Activated CD4-positive, alpha-beta T cell treated with anti-CD3 and anti-CD28 coated beads, Interleukin-2, amount 10 ng/mL, durations not matched to agents 24 days and 14 days (primary cell): ENCODE measurements around the gene SLC5A9. TPM values are rescaled to one million over a fixed set of nuclear protein-coding genes. Genes with fewer than 3 reads are reported as not detected.

Experiments used
- DNase-seq: peaks from one replicate; pipeline ENCODE4 v3.0.0; 2022
- H3K27ac Mint-ChIP-seq: one replicate; pipeline ENCODE4 v1.8.0; 2022; ENCODE audit warnings: mild to moderate bottlenecking, mixed read lengths
- H3K27me3 Mint-ChIP-seq: one replicate; pipeline ENCODE4 v1.8.0; 2022; ENCODE audit warnings: mixed read lengths
- H3K36me3 Mint-ChIP-seq: one replicate; pipeline ENCODE4 v1.8.0; 2022; ENCODE audit warnings: low read depth, mild to moderate bottlenecking, mixed read lengths
- H3K4me1 Mint-ChIP-seq: one replicate; pipeline ENCODE4 v1.8.0; 2021; ENCODE audit warnings: mixed read lengths
- H3K4me3 Mint-ChIP-seq: one replicate; pipeline ENCODE4 v1.8.0; 2022; ENCODE audit warnings: mild to moderate bottlenecking, moderate library complexity, mixed read lengths
- H3K9me3 Mint-ChIP-seq: one replicate; pipeline ENCODE4 v1.8.0; 2021; ENCODE audit warnings: mixed read lengths
- intact Hi-C: fragments of 100-400 bp; cut with micrococcal nuclease; formaldehyde crosslinking; loops from one replicate; pipeline ENCODE4 v1.15.1; 2023
- total RNA-seq: library from RNA; stranded (reverse); gene quantifications from 2 replicates; pipeline ENCODE4 v1.2.3, GENCODE V29; 2022

Gene SLC5A9
- total RNA-seq, 1 donor from 2014 or later = not detected

- H3K4me1 Mint-ChIP-seq = no peaks in the 10 kb centered on the region
- H3K27ac Mint-ChIP-seq = no peak overlapping the region
- H3K9me3 Mint-ChIP-seq = no peaks in the 10 kb centered on the region
- intact Hi-C loops = loop anchor here (2.0 kb wide), 1 partner anchor 144 kb away; no protein-coding TSS in a partner anchor
- DNase-seq = no peak
- no peaks in the 10 kb centered on the region for H3K27me3 Mint-ChIP-seq
- no peak overlapping the region for H3K4me3 Mint-ChIP-seq
- no peaks in the 10 kb centered on the region for H3K36me3 Mint-ChIP-seq
Observed at GRCh38 chr1:48236716-48237470, 14.4 kb downstream of the SLC5A9 start.

DNA sequence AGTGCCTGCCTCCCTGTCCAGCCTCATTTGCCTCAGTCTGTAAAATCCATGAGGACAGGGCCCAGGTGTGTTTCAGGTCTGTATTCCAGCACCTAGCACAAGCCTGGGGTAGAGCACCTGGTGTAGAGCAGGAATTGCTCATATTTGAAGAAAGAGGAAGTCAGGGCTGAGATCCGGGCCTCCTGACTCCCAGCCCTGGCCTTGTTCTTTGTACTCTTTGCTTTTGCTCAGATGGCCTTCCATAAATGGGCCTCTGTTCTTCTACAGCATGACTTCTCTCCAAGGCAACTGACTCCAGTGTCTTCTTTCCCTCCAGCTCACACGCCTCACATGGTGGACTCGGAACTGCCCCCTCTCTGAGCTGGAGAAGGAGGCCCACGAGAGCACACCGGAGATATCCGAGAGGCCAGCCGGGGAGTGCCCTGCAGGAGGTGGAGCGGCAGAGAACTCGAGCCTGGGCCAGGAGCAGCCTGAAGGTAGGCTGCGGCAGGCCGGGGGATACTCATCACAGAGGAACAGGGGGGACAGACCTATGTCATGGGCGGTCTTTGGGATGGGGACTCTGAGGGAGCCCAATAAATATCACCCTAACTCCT, 19.7 kb downstream of the SLC5A9 start:
- no peak overlapping the region for H3K27ac Mint-ChIP-seq
- H3K9me3 Mint-ChIP-seq = no peaks in the 10 kb centered on the region
- no peaks in the 10 kb centered on the region for H3K36me3 Mint-ChIP-seq
- no peaks in the 10 kb centered on the region for H3K4me1 Mint-ChIP-seq
- H3K27me3 Mint-ChIP-seq = no peaks in the 10 kb centered on the region
- no peak for DNase-seq
- intact Hi-C loops = no loop called here
- no peak overlapping the region for H3K4me3 Mint-ChIP-seq

GRCh38 chr1:48245106-48245505, 22.6 kb downstream of the SLC5A9 start:
- no peaks in the 10 kb centered on the region for H3K9me3 Mint-ChIP-seq
- H3K27me3 Mint-ChIP-seq = no peaks in the 10 kb centered on the region
- intact Hi-C loops = no loop called here
- no peaks in the 10 kb centered on the region for H3K4me1 Mint-ChIP-seq
- no peaks in the 10 kb centered on the region for H3K36me3 Mint-ChIP-seq
- DNase-seq = no peak
- H3K27ac Mint-ChIP-seq = no peak overlapping the region
- no peak overlapping the region for H3K4me3 Mint-ChIP-seq

GRCh38 chr1:48246727-48247126, 24.2 kb downstream of the SLC5A9 start:
- intact Hi-C loops = no loop called here
- Mint-ChIP-seq H3K36me3 (no peaks in the 10 kb centered on the region), H3K27me3 (no peaks in the 10 kb centered on the region)

DNA sequence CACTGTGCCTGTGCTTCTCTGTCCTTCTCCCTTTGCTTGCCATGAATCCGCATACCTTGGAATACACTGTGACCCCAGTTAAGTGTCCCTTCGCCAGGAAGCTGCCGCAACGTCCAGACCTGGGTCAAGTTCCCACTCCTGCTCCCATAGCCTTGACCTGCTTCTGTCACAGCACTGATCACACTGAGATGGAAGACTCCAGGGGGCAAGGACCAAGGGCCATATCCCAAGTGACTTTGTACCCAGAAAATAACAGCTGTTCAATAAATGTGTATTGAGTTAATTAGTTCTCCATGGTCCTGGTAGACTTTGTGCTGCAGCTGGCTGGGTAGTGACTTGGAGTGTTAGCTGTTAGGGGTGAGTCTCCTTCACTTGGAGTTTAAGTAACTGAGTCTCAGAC, 25.8 kb downstream of the SLC5A9 start:
- Mint-ChIP-seq H3K4me1 (no peaks in the 10 kb centered on the region), H3K4me3 (no peak overlapping the region), H3K27ac (no peak overlapping the region), H3K27me3 (no peaks in the 10 kb centered on the region), H3K36me3 (no peaks in the 10 kb centered on the region), H3K9me3 (no peaks in the 10 kb centered on the region)
- peak; percentile 31 for DNase-seq
- intact Hi-C loops = no loop called here

More at GRCh38 chr1:48246727-48247126, 24.2 kb downstream of the SLC5A9 start:
- Mint-ChIP-seq H3K9me3 (no peaks in the 10 kb centered on the region), H3K4me1 (no peaks in the 10 kb centered on the region), H3K4me3 (no peak overlapping the region), H3K27ac (no peak overlapping the region)
- DNase-seq = no peak

GRCh38 chr1:48249868-48250267, 27.4 kb downstream of the SLC5A9 start:
- no peak overlapping the region for H3K27ac Mint-ChIP-seq
- H3K4me3 Mint-ChIP-seq = no peak overlapping the region
- H3K9me3 Mint-ChIP-seq = no peaks in the 10 kb centered on the region
- no peaks in the 10 kb centered on the region for H3K27me3 Mint-ChIP-seq
- H3K4me1 Mint-ChIP-seq = no peaks in the 10 kb centered on the region
- intact Hi-C loops = no loop called here
- no peak for DNase-seq
- no peaks in the 10 kb centered on the region for H3K36me3 Mint-ChIP-seq

- Mint-ChIP-seq H3K27me3 (peaks cover 4% of the 10 kb centered on the region), H3K4me3 (no peak overlapping the region), H3K4me1 (no peaks in the 10 kb centered on the region), H3K9me3 (no peaks in the 10 kb centered on the region), H3K36me3 (no peaks in the 10 kb centered on the region), H3K27ac (no peak overlapping the region)
- intact Hi-C loops = no loop called here
- no peak for DNase-seq
Observed at GRCh38 chr1:48250572-48250971, 28.1 kb downstream of the SLC5A9 start.

- no peak overlapping the region for H3K4me3 Mint-ChIP-seq
- H3K4me1 Mint-ChIP-seq = no peaks in the 10 kb centered on the region
Observed at GRCh38 chr1:48251323-48251722, 28.8 kb downstream of the SLC5A9 start.

DNA sequence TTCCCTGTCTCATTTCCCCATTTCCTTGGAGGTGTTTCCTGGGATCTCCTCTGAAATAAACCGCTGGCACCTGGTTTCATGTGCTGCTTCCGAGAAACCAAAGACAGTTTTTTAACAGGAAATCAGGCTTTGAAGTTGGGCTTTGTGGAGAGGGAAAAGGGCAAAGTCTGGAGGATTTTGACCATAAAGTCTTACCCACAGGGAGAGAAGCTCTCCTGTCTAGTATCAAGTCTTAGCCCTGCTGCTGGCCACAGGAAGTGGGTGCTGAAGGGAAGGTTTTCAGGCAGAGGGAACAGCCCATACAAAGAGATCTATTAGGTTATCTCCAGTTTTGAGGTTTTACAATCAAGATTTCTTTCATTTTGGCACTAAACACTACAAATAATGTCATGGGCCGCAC, 29.3 kb downstream of the SLC5A9 start:
- H3K4me3 Mint-ChIP-seq = no peak overlapping the region
- H3K36me3 Mint-ChIP-seq = no peaks in the 10 kb centered on the region
- DNase-seq = no peak
- no peaks in the 10 kb centered on the region for H3K9me3 Mint-ChIP-seq
- no peak overlapping the region for H3K27ac Mint-ChIP-seq
- peaks cover 9% of the 10 kb centered on the region for H3K27me3 Mint-ChIP-seq
- no peaks in the 10 kb centered on the region for H3K4me1 Mint-ChIP-seq
- intact Hi-C loops = no loop called here

More at GRCh38 chr1:48251323-48251722, 28.8 kb downstream of the SLC5A9 start:
- intact Hi-C loops = no loop called here
- no peaks in the 10 kb centered on the region for H3K9me3 Mint-ChIP-seq
- H3K27ac Mint-ChIP-seq = no peak overlapping the region
- peaks cover 9% of the 10 kb centered on the region for H3K27me3 Mint-ChIP-seq
- H3K36me3 Mint-ChIP-seq = no peaks in the 10 kb centered on the region
- no peak for DNase-seq

GRCh38 chr1:48254254-48254653, 31.7 kb downstream of the SLC5A9 start:
- intact Hi-C loops = no loop called here
- peaks cover 9% of the 10 kb centered on the region for H3K27me3 Mint-ChIP-seq
- H3K4me3 Mint-ChIP-seq = no peak overlapping the region
- no peaks in the 10 kb centered on the region for H3K9me3 Mint-ChIP-seq
- no peak overlapping the region for H3K27ac Mint-ChIP-seq
- H3K4me1 Mint-ChIP-seq = no peaks in the 10 kb centered on the region
- no peaks in the 10 kb centered on the region for H3K36me3 Mint-ChIP-seq
- no peak for DNase-seq

DNA sequence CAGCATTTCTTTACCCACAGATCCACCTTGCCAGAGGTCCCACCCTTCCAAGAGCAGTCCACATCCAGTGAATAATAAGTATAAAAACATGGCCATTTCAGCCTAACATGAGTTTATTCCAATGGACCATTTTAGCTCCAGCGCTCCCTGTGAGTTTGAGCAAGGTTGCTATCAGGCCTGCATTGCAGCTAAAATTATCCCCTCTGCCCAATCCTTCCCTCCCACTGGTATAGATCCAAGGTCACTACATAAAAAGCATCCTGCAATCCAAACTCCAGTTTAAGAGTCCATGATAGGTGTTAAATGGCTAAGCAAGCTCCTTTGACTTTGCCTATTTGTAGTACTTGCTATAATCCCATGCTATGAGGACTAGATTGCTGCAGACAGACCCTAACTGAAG, 35.6 kb downstream of the SLC5A9 start:
- DNase-seq = no peak
- H3K4me3 Mint-ChIP-seq = no peak overlapping the region
- H3K4me1 Mint-ChIP-seq = no peaks in the 10 kb centered on the region
- no peaks in the 10 kb centered on the region for H3K36me3 Mint-ChIP-seq
- H3K27me3 Mint-ChIP-seq = peaks cover 15% of the 10 kb centered on the region
- no peaks in the 10 kb centered on the region for H3K9me3 Mint-ChIP-seq
- H3K27ac Mint-ChIP-seq = no peak overlapping the region
- intact Hi-C loops = no loop called here

GRCh38 chr1:48261881-48262400, 39.4 kb downstream of the SLC5A9 start:
- Mint-ChIP-seq H3K36me3 (no peaks in the 10 kb centered on the region), H3K27ac (no peak overlapping the region), H3K4me1 (no peaks in the 10 kb centered on the region), H3K9me3 (no peaks in the 10 kb centered on the region), H3K4me3 (no peak overlapping the region), H3K27me3 (peaks cover 6% of the 10 kb centered on the region)
- no peak for DNase-seq
- intact Hi-C loops = no loop called here

GRCh38 chr1:48263041-48263440, 40.5 kb downstream of the SLC5A9 start:
- no peaks in the 10 kb centered on the region for H3K9me3 Mint-ChIP-seq
- no peaks in the 10 kb centered on the region for H3K36me3 Mint-ChIP-seq
- H3K27ac Mint-ChIP-seq = no peak overlapping the region
- no peaks in the 10 kb centered on the region for H3K4me1 Mint-ChIP-seq
- intact Hi-C loops = no loop called here
- peaks cover 6% of the 10 kb centered on the region for H3K27me3 Mint-ChIP-seq
- no peak for DNase-seq
- H3K4me3 Mint-ChIP-seq = no peak overlapping the region

DNA sequence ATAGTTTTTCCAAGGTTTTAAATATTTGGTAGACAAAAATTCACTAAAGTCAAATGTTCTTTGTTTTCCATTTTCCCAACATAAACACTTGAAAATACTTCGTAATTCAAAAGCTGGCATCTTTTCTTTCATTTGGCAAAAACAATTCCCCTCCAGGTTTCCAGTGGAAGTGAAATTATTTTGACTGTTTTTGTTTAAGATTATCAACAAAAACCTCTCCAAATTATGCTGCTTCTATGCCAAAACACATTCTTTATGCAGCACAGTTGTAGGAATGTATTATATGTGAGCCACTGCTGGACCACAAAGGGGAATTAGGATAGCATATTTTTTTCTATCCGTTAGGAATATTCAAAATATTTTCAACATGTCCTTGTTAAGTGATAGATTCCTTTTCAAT, 44.1 kb downstream of the SLC5A9 start:
- intact Hi-C loops = no loop called here
- Mint-ChIP-seq H3K27me3 (peaks cover 4% of the 10 kb centered on the region), H3K9me3 (no peaks in the 10 kb centered on the region), H3K4me3 (no peak overlapping the region), H3K27ac (no peak overlapping the region), H3K36me3 (no peaks in the 10 kb centered on the region), H3K4me1 (no peaks in the 10 kb centered on the region)
- no peak for DNase-seq
